Liver (tissue), 9 donors: ENCODE data around the gene OR52H1. TPM values are rescaled to one million over a fixed set of nuclear protein-coding genes. Genes with fewer than 3 reads are reported as not detected.

Source experiments
- DNase-seq: peaks from one replicate; pipeline ENCODE4 v3.0.0-alpha.2; 2017; ENCODE audit warnings: low spot score
- H3K27ac ChIP-seq, 2 donors: one replicate each; pipeline ENCODE4 v1.7.0; 2013; ENCODE audit warnings: inconsistent platforms in 2 of 2, low read length in 2 of 2, control low read depth in 1 of 2, low read depth in 1 of 2, mild to moderate bottlenecking in 1 of 2
- H3K27me3 ChIP-seq, 4 donors: one replicate each; pipeline versions ENCODE4 v1.6.1 to v1.7.0; 2013; ENCODE audit warnings: low read length in 3 of 4, inconsistent platforms in 1 of 4, mild to moderate bottlenecking in 1 of 4, moderate library complexity in 1 of 4; ENCODE audit not compliant: control insufficient read depth in 4 of 4, insufficient read depth in 4 of 4
- H3K36me3 ChIP-seq, 4 donors: one replicate each; pipeline versions ENCODE4 v1.6.1 to v1.7.0; 2013; ENCODE audit warnings: low read length in 3 of 4, mild to moderate bottlenecking in 3 of 4, low read depth in 1 of 4, moderate library complexity in 1 of 4; ENCODE audit not compliant: control insufficient read depth in 4 of 4, insufficient read depth in 3 of 4
- H3K4me1 ChIP-seq, 4 donors: one replicate each; pipeline versions ENCODE4 v1.6.1 to v1.7.0; 2013; ENCODE audit warnings: low read length in 3 of 4, mild to moderate bottlenecking in 3 of 4, moderate library complexity in 1 of 4; ENCODE audit not compliant: control insufficient read depth in 4 of 4, insufficient read depth in 4 of 4
- H3K4me3 ChIP-seq, 3 donors: one replicate each; pipeline versions ENCODE4 v1.6.1 to v1.7.0; 2013; ENCODE audit warnings: low read length in 3 of 3, control low read depth in 1 of 3, low read depth in 1 of 3, mild to moderate bottlenecking in 1 of 3
- H3K9ac ChIP-seq, 2 donors: one replicate each; pipeline ENCODE4 v1.7.0; 2013; ENCODE audit warnings: low read length in 2 of 2, mild to moderate bottlenecking in 2 of 2, moderate library complexity in 2 of 2, control low read depth in 1 of 2, low read depth in 1 of 2
- H3K9me3 ChIP-seq, 4 donors: one replicate each; pipeline versions ENCODE4 v1.6.1 to v1.7.0; 2013; ENCODE audit warnings: low read length in 3 of 4; ENCODE audit not compliant: control insufficient read depth in 4 of 4
- EGR1 ChIP-seq, 2 donors: IDR thresholded peaks; 2 replicates each; pipeline ENCODE4 v1.6.1; 2016 to 2018; ENCODE audit warnings: antibody characterized with exemption in 2 of 2, low read depth in 2 of 2
- FOXA1 ChIP-seq: IDR thresholded peaks from 2 replicates; pipeline ENCODE4 v1.6.1; 2016; ENCODE audit warnings: antibody characterized with exemption
- FOXA2 ChIP-seq: IDR thresholded peaks from 2 replicates; pipeline ENCODE4 v1.6.1; 2016; ENCODE audit warnings: antibody characterized with exemption
- GABPA ChIP-seq, 2 donors: IDR thresholded peaks in 1 of 2; conservative IDR thresholded peaks in 1 of 2; 2 replicates each; pipeline ENCODE4 v1.6.1; 2016; ENCODE audit warnings: antibody characterized with exemption in 2 of 2, mild to moderate bottlenecking in 1 of 2, moderate library complexity in 1 of 2
- HNF4A ChIP-seq, 2 donors: conservative IDR thresholded peaks; 2 replicates each; pipeline ENCODE4 v1.6.1; 2016; ENCODE audit warnings: antibody characterized with exemption in 2 of 2, mild to moderate bottlenecking in 2 of 2
- HNF4G ChIP-seq: IDR thresholded peaks from 2 replicates; pipeline ENCODE4 v1.6.1; 2016; ENCODE audit warnings: antibody characterized with exemption
- JUND ChIP-seq, 2 donors: IDR thresholded peaks; 2 replicates each; pipeline ENCODE4 v1.6.1; 2016; ENCODE audit warnings: antibody characterized with exemption in 2 of 2
- NR2F2 ChIP-seq: IDR thresholded peaks from 2 replicates; pipeline ENCODE4 v1.6.1; 2016; ENCODE audit warnings: antibody characterized with exemption
- RAD21 ChIP-seq, 2 donors: IDR thresholded peaks; 2 replicates each; pipeline ENCODE4 v1.6.1; 2016; ENCODE audit warnings: antibody characterized with exemption in 2 of 2, mild to moderate bottlenecking in 2 of 2
- SP1 ChIP-seq: IDR thresholded peaks from 2 replicates; pipeline ENCODE4 v1.6.1; 2018; ENCODE audit warnings: antibody characterized with exemption, mild to moderate bottlenecking
- TAF1 ChIP-seq: conservative IDR thresholded peaks from 2 replicates; pipeline ENCODE4 v1.6.1; 2016; ENCODE audit warnings: antibody characterized with exemption, mild to moderate bottlenecking
- YY1 ChIP-seq: IDR thresholded peaks from 2 replicates; pipeline ENCODE4 v1.6.1; 2016; ENCODE audit warnings: antibody characterized with exemption, mild to moderate bottlenecking
- WGBS: extraction: QIAGEN DNeasy Blood & Tissue Kit; methylation state at CpG from one replicate; pipeline ENCODE4 v1.1.7; 2013; 5-methylcytosine and 5-hydroxymethylcytosine counted together
- polyA plus RNA-seq, 2 donors: library from polyadenylated mRNA; stranded (reverse) in 1 of 2; unstranded in 1 of 2; fragments of 200-250 nt in 1 of 2; fragments of >200 nt in 1 of 2; fragmentation: Nextera tagmentation in 1 of 2; extraction: Ambion mirVana in 1 of 2; gene quantifications; one replicate each; pipeline versions ENCODE4 v1.2.1 to v1.2.3, GENCODE V29; 2013 to 2015
- total RNA-seq, 2 donors: library from RNA; depleted of rRNA; stranded (reverse); fragments of >200 nt; gene quantifications; one replicate each; pipeline ENCODE4 v1.2.3, GENCODE V29; 2014
- TF ChIP-seq, protein P1 (sequence below): fragments of 150-350 bp; IDR thresholded peaks from 2 replicates; pipeline ENCODE4 v1.5.1; 2017; ENCODE audit warnings: improper control_type of control experiment, low read depth, low read length; ENCODE audit not compliant: missing input control
- TF ChIP-seq, protein P2 (sequence below): IDR thresholded peaks from 2 replicates; pipeline ENCODE4 v1.6.1; 2016; ENCODE audit warnings: antibody characterized with exemption
- TF ChIP-seq, protein P3 (sequence below): IDR thresholded peaks from 2 replicates; pipeline ENCODE4 v1.6.1; 2016; ENCODE audit warnings: antibody characterized with exemption, mild to moderate bottlenecking
- TF ChIP-seq, protein P4 (sequence below): IDR thresholded peaks from 2 replicates; pipeline ENCODE4 v1.6.1; 2016; ENCODE audit warnings: antibody characterized with exemption
- TF ChIP-seq, protein P5 (sequence below): IDR thresholded peaks from 2 replicates; pipeline ENCODE4 v1.6.1; 2016; ENCODE audit warnings: antibody characterized with exemption
- donor health status: healthy.
- donor health status: healthy.
- donor health status: healthy.
- donor health status: healthy.
- donor health status: healthy.

Gene OR52H1
- total and polyA plus RNA-seq, 4 donors = 0.14 to 0.33 TPM; not detected in 2

DNA sequence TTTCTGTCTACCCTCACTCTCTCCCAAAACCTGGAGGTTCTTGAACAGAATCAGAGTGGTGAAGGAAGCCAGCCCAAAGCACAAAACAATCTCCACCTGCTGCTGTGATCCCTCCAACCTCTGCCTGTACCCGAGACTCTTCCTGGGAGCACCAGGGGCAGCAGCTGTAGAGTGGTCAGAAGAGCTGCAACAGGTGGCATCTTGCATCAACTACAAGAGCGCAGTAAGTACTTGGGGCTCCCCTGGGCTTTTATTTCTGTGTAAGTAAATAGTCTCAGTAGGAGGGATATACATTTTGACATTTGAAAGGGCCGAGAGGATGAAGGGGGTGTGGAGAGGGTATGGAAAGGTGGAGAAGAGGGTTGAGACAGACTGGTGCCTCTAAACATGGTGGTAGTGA is 23.6 kb downstream of the OR52H1 start:
- TF ChIP-seq, protein P1, sequence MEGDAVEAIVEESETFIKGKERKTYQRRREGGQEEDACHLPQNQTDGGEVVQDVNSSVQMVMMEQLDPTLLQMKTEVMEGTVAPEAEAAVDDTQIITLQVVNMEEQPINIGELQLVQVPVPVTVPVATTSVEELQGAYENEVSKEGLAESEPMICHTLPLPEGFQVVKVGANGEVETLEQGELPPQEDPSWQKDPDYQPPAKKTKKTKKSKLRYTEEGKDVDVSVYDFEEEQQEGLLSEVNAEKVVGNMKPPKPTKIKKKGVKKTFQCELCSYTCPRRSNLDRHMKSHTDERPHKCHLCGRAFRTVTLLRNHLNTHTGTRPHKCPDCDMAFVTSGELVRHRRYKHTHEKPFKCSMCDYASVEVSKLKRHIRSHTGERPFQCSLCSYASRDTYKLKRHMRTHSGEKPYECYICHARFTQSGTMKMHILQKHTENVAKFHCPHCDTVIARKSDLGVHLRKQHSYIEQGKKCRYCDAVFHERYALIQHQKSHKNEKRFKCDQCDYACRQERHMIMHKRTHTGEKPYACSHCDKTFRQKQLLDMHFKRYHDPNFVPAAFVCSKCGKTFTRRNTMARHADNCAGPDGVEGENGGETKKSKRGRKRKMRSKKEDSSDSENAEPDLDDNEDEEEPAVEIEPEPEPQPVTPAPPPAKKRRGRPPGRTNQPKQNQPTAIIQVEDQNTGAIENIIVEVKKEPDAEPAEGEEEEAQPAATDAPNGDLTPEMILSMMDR = no peak
- TF ChIP-seq YY1 (no peak), FOXA1 (no peak), GABPA (IDR thresholded peaks at IDR 0.05 in 1 of 2, conservative IDR thresholded peaks at IDR 0.05 in 1 of 2) (no peak), SP1 (no peak), RAD21 (IDR thresholded peaks at IDR 0.05) (no peak), NR2F2 (no peak)
- TF ChIP-seq, protein P2, sequence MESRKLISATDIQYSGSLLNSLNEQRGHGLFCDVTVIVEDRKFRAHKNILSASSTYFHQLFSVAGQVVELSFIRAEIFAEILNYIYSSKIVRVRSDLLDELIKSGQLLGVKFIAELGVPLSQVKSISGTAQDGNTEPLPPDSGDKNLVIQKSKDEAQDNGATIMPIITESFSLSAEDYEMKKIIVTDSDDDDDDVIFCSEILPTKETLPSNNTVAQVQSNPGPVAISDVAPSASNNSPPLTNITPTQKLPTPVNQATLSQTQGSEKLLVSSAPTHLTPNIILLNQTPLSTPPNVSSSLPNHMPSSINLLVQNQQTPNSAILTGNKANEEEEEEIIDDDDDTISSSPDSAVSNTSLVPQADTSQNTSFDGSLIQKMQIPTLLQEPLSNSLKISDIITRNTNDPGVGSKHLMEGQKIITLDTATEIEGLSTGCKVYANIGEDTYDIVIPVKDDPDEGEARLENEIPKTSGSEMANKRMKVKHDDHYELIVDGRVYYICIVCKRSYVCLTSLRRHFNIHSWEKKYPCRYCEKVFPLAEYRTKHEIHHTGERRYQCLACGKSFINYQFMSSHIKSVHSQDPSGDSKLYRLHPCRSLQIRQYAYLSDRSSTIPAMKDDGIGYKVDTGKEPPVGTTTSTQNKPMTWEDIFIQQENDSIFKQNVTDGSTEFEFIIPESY = no peak
- TF ChIP-seq, protein P3, sequence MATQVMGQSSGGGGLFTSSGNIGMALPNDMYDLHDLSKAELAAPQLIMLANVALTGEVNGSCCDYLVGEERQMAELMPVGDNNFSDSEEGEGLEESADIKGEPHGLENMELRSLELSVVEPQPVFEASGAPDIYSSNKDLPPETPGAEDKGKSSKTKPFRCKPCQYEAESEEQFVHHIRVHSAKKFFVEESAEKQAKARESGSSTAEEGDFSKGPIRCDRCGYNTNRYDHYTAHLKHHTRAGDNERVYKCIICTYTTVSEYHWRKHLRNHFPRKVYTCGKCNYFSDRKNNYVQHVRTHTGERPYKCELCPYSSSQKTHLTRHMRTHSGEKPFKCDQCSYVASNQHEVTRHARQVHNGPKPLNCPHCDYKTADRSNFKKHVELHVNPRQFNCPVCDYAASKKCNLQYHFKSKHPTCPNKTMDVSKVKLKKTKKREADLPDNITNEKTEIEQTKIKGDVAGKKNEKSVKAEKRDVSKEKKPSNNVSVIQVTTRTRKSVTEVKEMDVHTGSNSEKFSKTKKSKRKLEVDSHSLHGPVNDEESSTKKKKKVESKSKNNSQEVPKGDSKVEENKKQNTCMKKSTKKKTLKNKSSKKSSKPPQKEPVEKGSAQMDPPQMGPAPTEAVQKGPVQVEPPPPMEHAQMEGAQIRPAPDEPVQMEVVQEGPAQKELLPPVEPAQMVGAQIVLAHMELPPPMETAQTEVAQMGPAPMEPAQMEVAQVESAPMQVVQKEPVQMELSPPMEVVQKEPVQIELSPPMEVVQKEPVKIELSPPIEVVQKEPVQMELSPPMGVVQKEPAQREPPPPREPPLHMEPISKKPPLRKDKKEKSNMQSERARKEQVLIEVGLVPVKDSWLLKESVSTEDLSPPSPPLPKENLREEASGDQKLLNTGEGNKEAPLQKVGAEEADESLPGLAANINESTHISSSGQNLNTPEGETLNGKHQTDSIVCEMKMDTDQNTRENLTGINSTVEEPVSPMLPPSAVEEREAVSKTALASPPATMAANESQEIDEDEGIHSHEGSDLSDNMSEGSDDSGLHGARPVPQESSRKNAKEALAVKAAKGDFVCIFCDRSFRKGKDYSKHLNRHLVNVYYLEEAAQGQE = no peak
- TF ChIP-seq, protein P4, sequence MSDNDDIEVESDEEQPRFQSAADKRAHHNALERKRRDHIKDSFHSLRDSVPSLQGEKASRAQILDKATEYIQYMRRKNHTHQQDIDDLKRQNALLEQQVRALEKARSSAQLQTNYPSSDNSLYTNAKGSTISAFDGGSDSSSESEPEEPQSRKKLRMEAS = no peak
- TF ChIP-seq, protein P5, sequence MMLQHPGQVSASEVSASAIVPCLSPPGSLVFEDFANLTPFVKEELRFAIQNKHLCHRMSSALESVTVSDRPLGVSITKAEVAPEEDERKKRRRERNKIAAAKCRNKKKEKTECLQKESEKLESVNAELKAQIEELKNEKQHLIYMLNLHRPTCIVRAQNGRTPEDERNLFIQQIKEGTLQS = no peak

DNA sequence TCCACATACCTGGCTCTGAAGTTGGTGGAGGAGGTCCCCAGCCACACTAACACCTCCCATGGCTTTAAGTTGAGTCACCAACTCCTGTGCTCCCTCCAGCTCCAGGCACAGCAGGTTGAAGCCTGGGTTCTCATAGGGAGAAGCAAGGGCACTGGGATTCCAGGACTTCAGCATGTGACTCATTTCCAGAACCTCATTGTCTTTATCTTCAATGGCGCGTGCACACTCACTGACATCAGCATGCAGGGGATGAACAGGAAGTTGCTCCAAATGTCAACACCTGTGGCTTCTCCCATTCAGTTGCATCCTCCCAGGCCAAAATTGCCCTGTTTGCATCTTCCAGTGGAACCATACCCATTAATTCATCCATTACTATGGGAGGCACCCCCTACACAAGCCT is 26.0 kb downstream of the OR52H1 start:
- no peaks in the 10 kb centered on the region for H3K36me3 ChIP-seq
- no peak overlapping the region for H3K27ac ChIP-seq
- DNase-seq = no peak
- H3K9me3 ChIP-seq = no peaks in the 10 kb centered on the region
- H3K27me3 ChIP-seq = no peaks in the 10 kb centered on the region
- TF ChIP-seq HNF4A (conservative IDR thresholded peaks at IDR 0.05) = no peak
- TF ChIP-seq HNF4G = no peak
- no peak for TF ChIP-seq YY1
- TF ChIP-seq EGR1 (IDR thresholded peaks at IDR 0.05; ENCODE audit: low read depth in 2 of 2) = no peak
- no peak for TF ChIP-seq JUND (IDR thresholded peaks at IDR 0.05)
- no peak for TF ChIP-seq TAF1
- TF ChIP-seq, protein P3 = no peak
- TF ChIP-seq, protein P4 = no peak
- TF ChIP-seq FOXA1 = no peak
- TF ChIP-seq GABPA (IDR thresholded peaks at IDR 0.05 in 1 of 2, conservative IDR thresholded peaks at IDR 0.05 in 1 of 2) = no peak
- no peak for TF ChIP-seq FOXA2
- no peak for TF ChIP-seq NR2F2
- TF ChIP-seq, protein P2 = no peak
- no peaks in the 10 kb centered on the region for H3K4me1 ChIP-seq
- H3K4me3 ChIP-seq = no peak overlapping the region
- no peak overlapping the region for H3K9ac ChIP-seq
- 95% methylated on average over 2 of the region's 2 CpGs for WGBS

More for the DNA sequence above, 23.6 kb downstream of the OR52H1 start:
- Histone ChIP-seq H3K9me3 (no peaks in the 10 kb centered on the region), H3K27ac (no peak overlapping the region), H3K27me3 (no peaks in the 10 kb centered on the region), H3K9ac (no peak overlapping the region), H3K4me3 (no peak overlapping the region), H3K4me1 (no peaks in the 10 kb centered on the region), H3K36me3 (no peaks in the 10 kb centered on the region)
- 78% methylated on average over 3 of the region's 3 CpGs for WGBS
- no peak for DNase-seq
